GM10266 (cell line): ENCODE data around the gene PERCC1.

Experiments used
- DNase-seq: peaks from one replicate; pipeline ENCODE4 v3.0.0; 2012; ENCODE audit errors: extremely low spot score
- CTCF ChIP-seq: IDR thresholded peaks from 2 replicates; pipeline ENCODE4 v1.5.1; 2012; ENCODE audit warnings: mild to moderate bottlenecking, low read depth; ENCODE audit not compliant: control insufficient read depth, insufficient read depth; ENCODE audit errors: missing control alignments

The PERCC1 gene

GRCh38 chr16:1429012-1429411 is 1.9 kb upstream of the PERCC1 start:
- no peak for DNase-seq
- TF ChIP-seq CTCF: no peak

GRCh38 chr16:1429631-1430030 is 1.2 kb upstream of the PERCC1 start:
- TF ChIP-seq CTCF: no peak
- DNase-seq: no peak

- DNase-seq: no peak
- TF ChIP-seq CTCF: no peak
These were observed 592 bp upstream of the PERCC1 start for GRCh38 chr16:1430214-1430758.

GRCh38 chr16:1431497-1432270 is 806 bp downstream of the PERCC1 start:
- TF ChIP-seq CTCF: no peak
- no peak for DNase-seq

GRCh38 chr16:1432388-1433262 is 1.7 kb downstream of the PERCC1 start:
- no peak for DNase-seq
- no peak for TF ChIP-seq CTCF

- no peak for DNase-seq
- no peak for TF ChIP-seq CTCF
These were observed 2.3 kb downstream of the PERCC1 start for GRCh38 chr16:1433263-1433560.

- DNase-seq: no peak
These were observed 2.9 kb downstream of the PERCC1 start for GRCh38 chr16:1433756-1434155.

More at GRCh38 chr16:1433756-1434155, 2.9 kb downstream of the PERCC1 start:
- TF ChIP-seq CTCF: no peak
